SK-N-SH (cell line): ENCODE results near the gene SNAPC3. TPM values are rescaled to one million over a fixed set of nuclear protein-coding genes. Genes with fewer than 3 reads are reported as not detected.

Source experiments
- CTCF ChIA-PET: fragments of 300-600, 350-600 bp; formaldehyde crosslinking; extraction: SDS; loops from one replicate; lab custom pipeline; 2021; lab: Yijun Ruan, JAX
- POLR2A ChIA-PET: fragments of 350-600 bp; sonication (Branson Sonifier 250); formaldehyde crosslinking; extraction: SDS; loops from one replicate; lab custom pipeline; 2020; ENCODE audit warnings: antibody characterized with exemption, inconsistent platforms; lab: Yijun Ruan, JAX
- DNase-seq: peaks from one replicate; pipeline ENCODE4 v3.0.0; 2012
- H2AFZ ChIP-seq: fragments of 200-600 bp; sonication (generic); 2 replicates; pipeline ENCODE4 v1.8.1; 2016; ENCODE audit warnings: antibody characterized with exemption, mild to moderate bottlenecking, low read depth
- H3F3A ChIP-seq: fragments of 200-600 bp; sonication (generic); replicated peaks from 2 replicates; pipeline ENCODE3; 2016; ENCODE audit warnings: antibody characterized with exemption, mild to moderate bottlenecking; ENCODE audit not compliant: insufficient read depth
- H3K27ac ChIP-seq, 2 experiments: fragments of 200-500 bp in 1 of 2; fragments of 200-600 bp in 1 of 2; sonication (Bioruptor generic) in 1 of 2; sonication (generic), shearing (Covaris generic) in 1 of 2; 2 replicates each; pipeline versions ENCODE4 v1.5.1 to v1.6.1; 2014 to 2016; ENCODE audit warnings: low read depth in 2 of 2, inconsistent platforms in 1 of 2, low read length in 1 of 2, mild to moderate bottlenecking in 1 of 2, mixed read lengths in 1 of 2
- H3K27me3 ChIP-seq: fragments of 200-600 bp; sonication (generic), shearing (Covaris generic); 2 replicates; pipeline ENCODE4 v1.6.1; 2016; ENCODE audit warnings: mixed run types; ENCODE audit not compliant: insufficient read depth
- H3K36me3 ChIP-seq, 2 experiments: fragments of 200-500 bp in 1 of 2; fragments of 200-600 bp in 1 of 2; sonication (Bioruptor generic) in 1 of 2; sonication (generic) in 1 of 2; replicated peaks in 1 of 2; 2 replicates each; pipeline versions ENCODE3 to v1.5.1; 2014 to 2016; ENCODE audit warnings: low read length in 1 of 2, mild to moderate bottlenecking in 1 of 2; ENCODE audit not compliant: insufficient read depth in 2 of 2, control insufficient read depth in 1 of 2
- H3K4me1 ChIP-seq, 2 experiments: fragments of 200-500 bp in 1 of 2; fragments of 200-600 bp in 1 of 2; sonication (Bioruptor generic) in 1 of 2; sonication (generic), shearing (Covaris generic) in 1 of 2; 2 replicates each; pipeline versions ENCODE4 v1.5.1 to v1.6.1; 2014 to 2016; ENCODE audit warnings: low read depth in 1 of 2, low read length in 1 of 2, mixed run types in 1 of 2; ENCODE audit not compliant: insufficient read depth in 2 of 2, control insufficient read depth in 1 of 2
- H3K4me2 ChIP-seq: fragments of 200-600 bp; sonication (generic), shearing (Covaris generic); 2 replicates; pipeline ENCODE4 v1.6.1; 2017; ENCODE audit warnings: mixed run types
- H3K4me3 ChIP-seq, 2 experiments: fragments of 200-500 bp in 1 of 2; fragments of 200-600 bp in 1 of 2; sonication (Bioruptor generic) in 1 of 2; sonication (generic), shearing (Covaris generic) in 1 of 2; 2 replicates each; pipeline versions ENCODE4 v1.5.1 to v1.8.1; 2014 to 2016; ENCODE audit warnings: low read depth in 2 of 2, inconsistent platforms in 1 of 2, low read length in 1 of 2, mild to moderate bottlenecking in 1 of 2, mixed read lengths in 1 of 2, moderate library complexity in 1 of 2
- H3K79me2 ChIP-seq: fragments of 200-600 bp; sonication (generic); 2 replicates; pipeline ENCODE4 v1.8.1; 2017; ENCODE audit warnings: mild to moderate bottlenecking; ENCODE audit not compliant: insufficient read depth
- H3K9ac ChIP-seq: fragments of 200-600 bp; sonication (generic); 2 replicates; pipeline ENCODE4 v1.6.1; 2017; ENCODE audit warnings: mixed run types
- H3K9me2 ChIP-seq: fragments of 200-600 bp; sonication (generic); 2 replicates; pipeline ENCODE4 v1.6.1; 2017; ENCODE audit warnings: mixed run types
- H3K9me3 ChIP-seq: fragments of 200-600 bp; sonication (generic); 2 replicates; pipeline ENCODE4 v1.6.1; 2017; ENCODE audit warnings: mixed run types, mild to moderate bottlenecking, moderate library complexity
- H4K20me1 ChIP-seq: fragments of 200-600 bp; sonication (generic); 2 replicates; pipeline ENCODE4 v1.6.1; 2017; ENCODE audit warnings: mild to moderate bottlenecking, mixed run types; ENCODE audit not compliant: insufficient read depth
- CTCF ChIP-seq: fragments of 200-600 bp; sonication (generic); IDR thresholded peaks from 2 replicates; pipeline ENCODE4 v1.6.1; 2017; ENCODE audit warnings: antibody characterized with exemption, mild to moderate bottlenecking, moderate library complexity
- ELF1 ChIP-seq: IDR thresholded peaks from 2 replicates; pipeline ENCODE4 v1.4.0; 2012
- EP300 ChIP-seq, 2 experiments: IDR thresholded peaks; 2 replicates each; pipeline versions ENCODE4 v1.4.0 to v1.6.1; 2012; ENCODE audit warnings: borderline replicate concordance in 1 of 2, low read depth in 1 of 2, low read length in 1 of 2
- EZH2phosphoT487 ChIP-seq: fragments of 200-600 bp; sonication (generic); IDR thresholded peaks from 2 replicates; pipeline ENCODE4 v1.6.1; 2017; ENCODE audit warnings: low read depth, mixed run types, mild to moderate bottlenecking, antibody characterized with exemption, moderate library complexity, borderline replicate concordance
- FOSL2 ChIP-seq: IDR thresholded peaks from 2 replicates; pipeline ENCODE4 v1.4.0; 2012; ENCODE audit warnings: low read depth, mild to moderate bottlenecking, moderate library complexity, borderline replicate concordance
- FOXJ3 ChIP-seq: sonication (generic); formaldehyde crosslinking; IDR thresholded peaks from 2 replicates; pipeline ENCODE4 v1.5.1; 2020; ENCODE audit warnings: mild to moderate bottlenecking, missing genetic modification reagents
- FOXM1 ChIP-seq: IDR thresholded peaks from 2 replicates; pipeline ENCODE4 v1.4.0; 2012; ENCODE audit warnings: low read depth, mild to moderate bottlenecking
- MXI1 ChIP-seq: IDR thresholded peaks from 2 replicates; pipeline ENCODE4 v1.6.1; 2012; ENCODE audit warnings: mild to moderate bottlenecking, low read depth, low read length, improper control_type of control experiment
- POLR2AphosphoS5 ChIP-seq: IDR thresholded peaks from 2 replicates; pipeline ENCODE4 v1.6.1; 2012; ENCODE audit warnings: low read depth, low read length
- RAD21 ChIP-seq: IDR thresholded peaks from 2 replicates; pipeline ENCODE4 v1.6.1; 2012; ENCODE audit warnings: mild to moderate bottlenecking, low read length
- RFX5 ChIP-seq: IDR thresholded peaks from 2 replicates; pipeline ENCODE4 v1.6.1; 2012; ENCODE audit warnings: mild to moderate bottlenecking, improper control_type of control experiment, low read length
- RXRA ChIP-seq: IDR thresholded peaks from 2 replicates; pipeline ENCODE4 v1.4.0; 2012; ENCODE audit warnings: low read depth, mild to moderate bottlenecking, borderline replicate concordance
- SMC3 ChIP-seq: IDR thresholded peaks from 2 replicates; pipeline ENCODE4 v1.6.1; 2012; ENCODE audit warnings: low read depth, low read length, improper control_type of control experiment
- TAF1 ChIP-seq: IDR thresholded peaks from 2 replicates; pipeline ENCODE4 v1.6.1; 2012; ENCODE audit warnings: low read depth, mild to moderate bottlenecking, low read length, moderate library complexity, borderline replicate concordance
- TEAD4 ChIP-seq: IDR thresholded peaks from 2 replicates; pipeline ENCODE4 v1.4.0; 2012; ENCODE audit warnings: mild to moderate bottlenecking, borderline replicate concordance; ENCODE audit not compliant: insufficient read depth
- WGBS: methylation state at CpG from one replicate; pipeline ENCODE4 v1.1.6; 2017; ENCODE audit warnings: low lambda C conversion rate; 5-methylcytosine and 5-hydroxymethylcytosine counted together
- polyA plus RNA-seq, 3 experiments: library from polyadenylated mRNA; depleted of rRNA; stranded (reverse); fragments of >200 nt; gene quantifications; 2 replicates each; pipeline ENCODE4 v1.2.3, GENCODE V29; 2012
- TF ChIP-seq, protein P1 (sequence below): IDR thresholded peaks from 2 replicates; pipeline ENCODE4; 2012
- TF ChIP-seq, protein P2 (sequence below): IDR thresholded peaks from 2 replicates; pipeline ENCODE4 v1.4.0; 2012; ENCODE audit warnings: low read depth, borderline replicate concordance

Gene SNAPC3
- polyA plus RNA-seq, 1 of the 3 experiments (the other 2 are of a cell fraction), result 20.6 TPM

- no peaks in the 10 kb centered on the region for H3K27me3 ChIP-seq
- TF ChIP-seq EP300 (IDR thresholded peaks at IDR 0.05; ENCODE audit: borderline replicate concordance in 1 of 2, low read depth in 1 of 2, low read length in 1 of 2) (no peak), SMC3 (peak; percentile 17; the same call in 1 of the 2 replicates), CTCF (peak; percentile 69), RAD21 (peak; percentile 38; the same call in 1 of the 2 replicates), POLR2AphosphoS5 (no peak), FOSL2 (peak; percentile 32; the same call in 1 of the 2 replicates)
- TF ChIP-seq, protein P1, sequence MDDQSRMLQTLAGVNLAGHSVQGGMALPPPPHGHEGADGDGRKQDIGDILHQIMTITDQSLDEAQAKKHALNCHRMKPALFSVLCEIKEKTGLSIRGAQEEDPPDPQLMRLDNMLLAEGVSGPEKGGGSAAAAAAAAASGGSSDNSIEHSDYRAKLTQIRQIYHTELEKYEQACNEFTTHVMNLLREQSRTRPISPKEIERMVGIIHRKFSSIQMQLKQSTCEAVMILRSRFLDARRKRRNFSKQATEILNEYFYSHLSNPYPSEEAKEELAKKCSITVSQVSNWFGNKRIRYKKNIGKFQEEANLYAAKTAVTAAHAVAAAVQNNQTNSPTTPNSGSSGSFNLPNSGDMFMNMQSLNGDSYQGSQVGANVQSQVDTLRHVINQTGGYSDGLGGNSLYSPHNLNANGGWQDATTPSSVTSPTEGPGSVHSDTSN, result no peak
- POLR2A ChIA-PET, result no interaction called here
- CTCF ChIA-PET, result interaction anchor here (0.7 to 1.1 kb wide), 5 partner anchors 11 to 174 kb away, joined by 3 to 8 read pairs (median 3); no protein-coding TSS in a partner anchor
- no peak overlapping the region for H3K4me3 ChIP-seq
- peaks cover 4 to 8% of the 10 kb centered on the region in 2 experiments; a peak in 3 of 4 replicates for H3K4me1 ChIP-seq
- H3K36me3 ChIP-seq, result peaks cover 30 to 39% of the 10 kb centered on the region in 2 experiments
- H2AFZ ChIP-seq, result no peak overlapping the region
- WGBS, result 58% methylated on average over 2 of the region's 2 CpGs
- H3K79me2 ChIP-seq, result peaks cover 19% of the 10 kb centered on the region
- no peaks in the 10 kb centered on the region for H3K9me3 ChIP-seq
- DNase-seq, result no peak
- no peaks in the 10 kb centered on the region for H3K9me2 ChIP-seq
- peaks cover 22% of the 10 kb centered on the region for H3F3A ChIP-seq
- no peak overlapping the region for H3K4me2 ChIP-seq
- H3K9ac ChIP-seq, result no peak overlapping the region
- H3K27ac ChIP-seq, result peak overlapping the region in 1 of 2 experiments; percentile 38; a peak in 1 of 4 replicates
- H4K20me1 ChIP-seq, result 0 out of 2 replicates have a peak, but pooled peaks cover 3% of the 10 kb centered on the region
These were observed 63.4 kb downstream of the SNAPC3 start for GRCh38 chr9:15485836-15486666.

- POLR2A ChIA-PET, result no interaction called here
- H3K27me3 ChIP-seq, result no peaks in the 10 kb centered on the region
These were observed 69.3 kb downstream of the SNAPC3 start for GRCh38 chr9:15491950-15492349.

More at GRCh38 chr9:15491950-15492349, 69.3 kb downstream of the SNAPC3 start:
- no peaks in the 10 kb centered on the region for H3K9me2 ChIP-seq
- peaks cover 14 to 48% of the 10 kb centered on the region in 2 experiments for H3K36me3 ChIP-seq
- DNase-seq, result no peak
- no peak overlapping the region for H3K4me3 ChIP-seq
- H3K4me1 ChIP-seq, result no peaks in the 10 kb centered on the region
- no peak for TF ChIP-seq EZH2phosphoT487
- TF ChIP-seq MXI1, result no peak
- TF ChIP-seq CTCF, result no peak
- no peak for TF ChIP-seq EP300 (IDR thresholded peaks at IDR 0.05; ENCODE audit: borderline replicate concordance in 1 of 2, low read depth in 1 of 2, low read length in 1 of 2)
- TF ChIP-seq RFX5, result no peak
- TF ChIP-seq TEAD4, result no peak
- no peak for TF ChIP-seq TAF1
- no peak for TF ChIP-seq SMC3
- no peak for TF ChIP-seq FOXM1
- TF ChIP-seq ELF1, result no peak
- TF ChIP-seq RXRA, result no peak
- TF ChIP-seq FOXJ3, result no peak
- TF ChIP-seq, protein P2, sequence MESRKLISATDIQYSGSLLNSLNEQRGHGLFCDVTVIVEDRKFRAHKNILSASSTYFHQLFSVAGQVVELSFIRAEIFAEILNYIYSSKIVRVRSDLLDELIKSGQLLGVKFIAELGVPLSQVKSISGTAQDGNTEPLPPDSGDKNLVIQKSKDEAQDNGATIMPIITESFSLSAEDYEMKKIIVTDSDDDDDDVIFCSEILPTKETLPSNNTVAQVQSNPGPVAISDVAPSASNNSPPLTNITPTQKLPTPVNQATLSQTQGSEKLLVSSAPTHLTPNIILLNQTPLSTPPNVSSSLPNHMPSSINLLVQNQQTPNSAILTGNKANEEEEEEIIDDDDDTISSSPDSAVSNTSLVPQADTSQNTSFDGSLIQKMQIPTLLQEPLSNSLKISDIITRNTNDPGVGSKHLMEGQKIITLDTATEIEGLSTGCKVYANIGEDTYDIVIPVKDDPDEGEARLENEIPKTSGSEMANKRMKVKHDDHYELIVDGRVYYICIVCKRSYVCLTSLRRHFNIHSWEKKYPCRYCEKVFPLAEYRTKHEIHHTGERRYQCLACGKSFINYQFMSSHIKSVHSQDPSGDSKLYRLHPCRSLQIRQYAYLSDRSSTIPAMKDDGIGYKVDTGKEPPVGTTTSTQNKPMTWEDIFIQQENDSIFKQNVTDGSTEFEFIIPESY, result no peak
- no peak overlapping the region for H3K9ac ChIP-seq
- CTCF ChIA-PET, result no interaction called here
- H3F3A ChIP-seq, result peaks cover 7% of the 10 kb centered on the region
- H2AFZ ChIP-seq, result no peak overlapping the region
- H3K79me2 ChIP-seq, result peaks cover 72% of the 10 kb centered on the region
- no peak overlapping the region for H3K4me2 ChIP-seq
- H3K27ac ChIP-seq, result no peak overlapping the region
- no peaks in the 10 kb centered on the region for H3K9me3 ChIP-seq
- no peaks in the 10 kb centered on the region for H4K20me1 ChIP-seq
- 92% methylated on average over 1 of the region's 1 CpG for WGBS
